ENCODE data around the gene SMPX. TPM values are rescaled to one million over a fixed set of nuclear protein-coding genes. Genes with fewer than 3 reads are reported as not detected.

Gene SMPX
- total RNA-seq, 4 donors from 2014 or later: 79.1 to 797 (median 200) TPM

DNA sequence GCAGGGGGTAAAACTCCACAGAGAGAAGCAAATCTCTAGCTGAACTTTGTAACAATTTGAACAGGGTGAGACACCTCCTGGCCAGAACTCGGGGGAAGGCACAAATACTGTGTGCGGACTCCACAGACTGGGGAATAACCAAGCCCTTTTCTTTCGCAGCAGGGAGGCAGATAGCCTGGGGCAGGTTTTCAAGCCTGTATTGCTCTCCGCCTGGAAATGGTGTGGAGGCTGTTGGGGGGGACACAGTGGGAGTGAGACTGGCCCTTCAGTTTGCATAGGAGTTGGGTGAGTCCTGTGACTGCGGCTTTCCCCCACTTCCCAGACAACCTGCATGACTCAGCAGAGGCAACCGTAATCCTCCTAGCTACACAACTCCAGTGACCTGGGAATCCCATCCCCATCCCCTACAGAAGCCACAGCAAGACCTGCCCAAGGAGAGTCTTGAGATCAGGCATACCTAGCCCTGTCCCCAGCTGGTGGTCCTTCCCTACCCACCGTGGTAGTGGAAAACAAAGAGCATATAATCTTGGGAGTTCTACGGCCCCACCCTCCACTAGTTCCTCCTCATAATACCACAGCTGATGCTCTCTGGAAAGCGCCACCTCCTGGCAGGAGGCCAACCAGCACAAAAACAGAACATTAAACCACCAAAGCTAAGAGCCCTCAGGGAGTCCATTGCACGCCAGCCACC, 12.9 kb upstream of the SMPX start:
- no peaks in the 10 kb centered on the region for H3K27me3 ChIP-seq
- DNase-seq (no peak), ATAC-seq (no peak)
- no peaks in the 10 kb centered on the region for H3K4me1 ChIP-seq
- H3K9me3 ChIP-seq: peaks cover 0 to 4% (median 0%) of the 10 kb centered on the region in 3 donors
- TF ChIP-seq POLR2A (IDR thresholded peaks at IDR 0.05): no peak
- TF ChIP-seq, protein P1, sequence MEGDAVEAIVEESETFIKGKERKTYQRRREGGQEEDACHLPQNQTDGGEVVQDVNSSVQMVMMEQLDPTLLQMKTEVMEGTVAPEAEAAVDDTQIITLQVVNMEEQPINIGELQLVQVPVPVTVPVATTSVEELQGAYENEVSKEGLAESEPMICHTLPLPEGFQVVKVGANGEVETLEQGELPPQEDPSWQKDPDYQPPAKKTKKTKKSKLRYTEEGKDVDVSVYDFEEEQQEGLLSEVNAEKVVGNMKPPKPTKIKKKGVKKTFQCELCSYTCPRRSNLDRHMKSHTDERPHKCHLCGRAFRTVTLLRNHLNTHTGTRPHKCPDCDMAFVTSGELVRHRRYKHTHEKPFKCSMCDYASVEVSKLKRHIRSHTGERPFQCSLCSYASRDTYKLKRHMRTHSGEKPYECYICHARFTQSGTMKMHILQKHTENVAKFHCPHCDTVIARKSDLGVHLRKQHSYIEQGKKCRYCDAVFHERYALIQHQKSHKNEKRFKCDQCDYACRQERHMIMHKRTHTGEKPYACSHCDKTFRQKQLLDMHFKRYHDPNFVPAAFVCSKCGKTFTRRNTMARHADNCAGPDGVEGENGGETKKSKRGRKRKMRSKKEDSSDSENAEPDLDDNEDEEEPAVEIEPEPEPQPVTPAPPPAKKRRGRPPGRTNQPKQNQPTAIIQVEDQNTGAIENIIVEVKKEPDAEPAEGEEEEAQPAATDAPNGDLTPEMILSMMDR (IDR thresholded peaks at IDR 0.05 in 4 of 5, conservative IDR thresholded peaks at IDR 0.05 in 1 of 5): no peak
- in situ Hi-C loops (cut with MboI; ENCODE audit: low sequenced_read_pairs in 4 of 4) (no loop called here), intact Hi-C loops (cut with DNase I; ENCODE audit: low total_unique reads) (no loop called here)
- no peaks in the 10 kb centered on the region for H3K36me3 ChIP-seq
- no peak overlapping the region for H3K4me3 ChIP-seq
- H3K27ac ChIP-seq: no peak overlapping the region

DNA sequence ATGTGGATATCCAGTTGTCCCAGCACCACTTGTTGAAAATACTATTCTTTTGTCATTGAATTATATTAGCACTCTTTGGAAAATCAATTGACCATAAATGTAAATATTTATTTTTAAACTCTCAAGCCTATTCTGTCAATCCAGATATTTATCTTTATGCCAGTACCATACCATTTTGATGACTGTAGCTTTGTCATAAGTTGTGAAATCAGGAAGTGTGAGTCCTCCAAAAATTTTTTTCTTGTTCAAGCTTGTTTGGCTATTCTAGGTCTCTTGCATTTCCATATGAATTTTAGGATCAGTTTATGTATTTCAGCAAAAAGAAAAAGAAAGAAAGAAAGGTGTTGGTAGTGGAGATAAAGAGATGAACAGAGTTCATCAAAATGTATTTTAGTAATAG, 8.2 kb upstream of the SMPX start:
- TF ChIP-seq, protein P1 (IDR thresholded peaks at IDR 0.05 in 4 of 5, conservative IDR thresholded peaks at IDR 0.05 in 1 of 5): no peak
- TF ChIP-seq POLR2A (IDR thresholded peaks at IDR 0.05): no peak

DNA sequence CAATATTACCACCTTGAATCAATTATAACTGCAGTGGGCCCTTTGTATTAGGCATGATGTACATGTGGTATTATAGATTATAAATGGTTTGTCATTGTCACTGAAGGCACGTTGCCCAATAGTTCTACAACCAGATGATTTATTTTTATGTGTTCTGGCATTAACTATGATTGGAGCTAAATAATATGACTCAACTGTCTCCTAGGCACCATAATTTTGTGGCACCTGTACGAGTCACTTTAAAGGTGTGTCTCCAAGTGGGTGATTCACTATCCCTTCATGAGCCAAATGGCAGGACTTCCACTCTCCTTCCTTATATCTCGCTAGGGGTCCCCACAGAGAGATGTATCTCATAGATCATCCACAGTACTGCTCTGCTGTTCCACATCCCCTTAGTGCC, 6.1 kb upstream of the SMPX start:
- intact Hi-C loops (cut with DNase I; ENCODE audit: low total_unique reads): no loop called here
- H3K36me3 ChIP-seq: no peaks in the 10 kb centered on the region
- H3K27ac ChIP-seq: no peak overlapping the region
- TF ChIP-seq POLR2A (IDR thresholded peaks at IDR 0.05): no peak
- TF ChIP-seq, protein P1 (IDR thresholded peaks at IDR 0.05 in 4 of 5, conservative IDR thresholded peaks at IDR 0.05 in 1 of 5): no peak
- no peak overlapping the region for H3K4me3 ChIP-seq
- no peaks in the 10 kb centered on the region for H3K4me1 ChIP-seq
- H3K9me3 ChIP-seq: peaks cover 0 to 4% (median 0%) of the 10 kb centered on the region in 3 donors
- in situ Hi-C loops (cut with MboI; ENCODE audit: low sequenced_read_pairs in 4 of 4): no loop called here
- H3K27me3 ChIP-seq: no peaks in the 10 kb centered on the region
- ATAC-seq (no peak), DNase-seq (no peak)

More for the DNA sequence above, 8.2 kb upstream of the SMPX start:
- intact Hi-C loops (cut with DNase I; ENCODE audit: low total_unique reads) (no loop called here), in situ Hi-C loops (cut with MboI; ENCODE audit: low sequenced_read_pairs in 4 of 4) (no loop called here)
- Histone ChIP-seq H3K27me3 (no peaks in the 10 kb centered on the region), H3K4me1 (no peaks in the 10 kb centered on the region), H3K9me3 (peaks cover 0 to 4% (median 0%) of the 10 kb centered on the region in 3 donors), H3K27ac (no peak overlapping the region), H3K36me3 (no peaks in the 10 kb centered on the region), H3K4me3 (no peak overlapping the region)
- DNase-seq (no peak), ATAC-seq (no peak)

DNA sequence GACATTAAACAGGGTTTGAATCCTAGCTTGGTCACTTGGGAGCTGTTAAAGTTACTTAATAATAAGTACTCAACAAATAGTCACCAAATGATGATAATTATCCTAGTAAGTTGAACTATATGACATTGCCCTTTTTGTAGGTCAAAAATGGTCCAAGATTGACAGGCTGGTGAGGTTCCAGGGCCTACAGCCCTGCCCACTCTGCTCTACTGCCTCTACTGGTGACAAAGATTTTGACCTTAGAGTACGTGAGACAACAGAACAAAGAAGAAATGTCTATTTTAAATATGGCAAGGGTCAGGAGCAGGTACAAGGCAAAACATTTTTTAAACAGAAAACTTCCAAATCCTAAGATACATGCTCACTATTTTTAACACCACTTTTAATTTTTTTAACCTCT, 572 bp upstream of the SMPX start:
- Histone ChIP-seq H3K27ac (peak overlapping the region; percentile 79 to 92 (median 86)), H3K27me3 (no peaks in the 10 kb centered on the region), H3K36me3 (no peaks in the 10 kb centered on the region), H3K9me3 (no peaks in the 10 kb centered on the region), H3K4me3 (no peak overlapping the region), H3K4me1 (peaks cover 0 to 12% of the 10 kb centered on the region in 2 donors)
- TF ChIP-seq, protein P1 (IDR thresholded peaks at IDR 0.05 in 4 of 5, conservative IDR thresholded peaks at IDR 0.05 in 1 of 5): no peak
- TF ChIP-seq POLR2A (IDR thresholded peaks at IDR 0.05): no peak
- DNase-seq (no peak), ATAC-seq (peak in 1 of 2 donors; percentile 45)
- in situ Hi-C loops (cut with MboI; ENCODE audit: low sequenced_read_pairs in 4 of 4) (no loop called here), intact Hi-C loops (cut with DNase I; ENCODE audit: low total_unique reads) (loop anchor here (2.0 to 5.0 kb wide), 4 partner anchors 20 to 96 kb away; partner anchors contain the start of gene MBTPS2)
